ENCODE measurements around the gene TCF3. TPM values are rescaled to one million over a fixed set of nuclear protein-coding genes. Genes with fewer than 3 reads are reported as not detected.

The TCF3 gene
- total RNA-seq, 3 donors from 2014 or later (not counting 1 experiment from before 2014, with no cell fraction given), result 54.5 to 72.2 (median 64.3) TPM

DNA sequence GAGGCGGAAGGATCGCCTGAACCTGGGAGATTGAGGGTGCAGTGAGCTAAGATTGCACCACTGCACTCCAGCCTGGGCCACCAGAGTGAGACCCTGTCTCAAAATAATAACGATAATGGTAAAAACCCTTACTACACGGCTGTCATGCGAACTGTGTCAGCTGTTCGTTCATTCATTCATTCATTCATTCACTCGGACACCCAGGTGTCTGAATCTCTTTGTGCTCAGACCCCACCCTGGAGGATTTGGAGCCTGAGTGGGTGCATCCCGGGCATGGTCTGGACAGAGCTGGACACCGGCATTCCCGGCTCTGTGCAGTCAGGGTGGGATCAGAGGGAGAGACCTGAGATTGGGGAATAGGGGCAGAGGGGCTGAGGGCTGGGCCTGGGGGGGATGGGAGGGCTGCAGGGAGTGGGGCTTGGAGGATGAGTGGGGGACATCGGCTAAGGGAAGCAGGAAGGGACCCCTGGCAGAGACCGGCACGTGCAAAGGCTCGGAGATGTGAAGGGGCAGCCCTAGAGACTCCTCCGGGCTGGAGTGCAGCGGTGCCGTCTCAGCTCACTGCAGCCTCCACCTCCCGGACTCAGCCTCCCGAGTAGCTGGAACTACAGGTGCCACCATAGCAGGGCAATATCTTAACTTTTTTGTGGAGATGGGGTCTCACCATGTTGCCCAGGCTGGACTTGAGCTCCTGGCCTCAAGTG is 31.6 kb upstream of the TCF3 start:
- Histone ChIP-seq H3K27ac (ENCODE audit: low read length) (no peak overlapping the region), H3K4me3 (ENCODE audit: low read length) (no peak overlapping the region), H3K9me3 (ENCODE audit: control insufficient read depth, insufficient read depth, low read length) (no peaks in the 10 kb centered on the region), H3K27me3 (ENCODE audit: control insufficient read depth, insufficient read depth, low read length) (peaks cover 2% of the 10 kb centered on the region), H3K36me3 (ENCODE audit: control insufficient read depth, insufficient read depth, low read length) (no peaks in the 10 kb centered on the region), H3K4me1 (ENCODE audit: control insufficient read depth, insufficient read depth, low read length) (no peaks in the 10 kb centered on the region)
- Mint-ChIP-seq H3K4me3 (no peak overlapping the region), H3K27ac (no peak overlapping the region), H3K36me3 (no peaks in the 10 kb centered on the region), H3K27me3 (ENCODE audit: low read depth in 2 of 2) (peaks cover 16 to 19% of the 10 kb centered on the region in 2 donors), H3K9me3 (no peaks in the 10 kb centered on the region), H3K4me1 (peaks cover 0 to 9% of the 10 kb centered on the region in 2 donors)
- ATAC-seq, result no peak
- intact Hi-C loops (cut with micrococcal nuclease), result no loop called here
- TF ChIP-seq, protein P1, sequence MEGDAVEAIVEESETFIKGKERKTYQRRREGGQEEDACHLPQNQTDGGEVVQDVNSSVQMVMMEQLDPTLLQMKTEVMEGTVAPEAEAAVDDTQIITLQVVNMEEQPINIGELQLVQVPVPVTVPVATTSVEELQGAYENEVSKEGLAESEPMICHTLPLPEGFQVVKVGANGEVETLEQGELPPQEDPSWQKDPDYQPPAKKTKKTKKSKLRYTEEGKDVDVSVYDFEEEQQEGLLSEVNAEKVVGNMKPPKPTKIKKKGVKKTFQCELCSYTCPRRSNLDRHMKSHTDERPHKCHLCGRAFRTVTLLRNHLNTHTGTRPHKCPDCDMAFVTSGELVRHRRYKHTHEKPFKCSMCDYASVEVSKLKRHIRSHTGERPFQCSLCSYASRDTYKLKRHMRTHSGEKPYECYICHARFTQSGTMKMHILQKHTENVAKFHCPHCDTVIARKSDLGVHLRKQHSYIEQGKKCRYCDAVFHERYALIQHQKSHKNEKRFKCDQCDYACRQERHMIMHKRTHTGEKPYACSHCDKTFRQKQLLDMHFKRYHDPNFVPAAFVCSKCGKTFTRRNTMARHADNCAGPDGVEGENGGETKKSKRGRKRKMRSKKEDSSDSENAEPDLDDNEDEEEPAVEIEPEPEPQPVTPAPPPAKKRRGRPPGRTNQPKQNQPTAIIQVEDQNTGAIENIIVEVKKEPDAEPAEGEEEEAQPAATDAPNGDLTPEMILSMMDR (IDR thresholded peaks at IDR 0.05), result no peak
- WGBS (ENCODE audit: insufficient coverage), result 80% methylated on average over 19 of the region's 19 CpGs
- DNase-seq, result no peak

DNA sequence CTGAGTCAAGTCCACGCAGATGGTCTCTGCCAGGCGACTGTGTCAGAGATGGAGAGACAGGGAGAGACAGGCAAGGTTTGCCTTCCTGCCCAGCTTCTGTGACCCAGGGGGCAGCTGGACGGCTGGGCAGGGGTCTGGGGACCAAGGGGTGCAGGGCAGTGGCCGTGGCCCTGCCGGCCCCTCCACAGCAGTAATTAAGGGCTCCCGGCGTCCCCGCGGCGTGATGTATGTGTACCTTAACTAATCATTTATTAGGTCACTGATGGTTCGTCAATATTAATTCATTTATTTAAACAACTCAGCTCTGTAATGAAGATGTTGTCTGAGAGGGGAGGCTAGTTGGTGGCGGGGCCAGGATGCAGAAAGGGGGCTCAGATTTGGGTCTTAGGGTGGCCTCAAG is 28.6 kb upstream of the TCF3 start:
- H3K27me3 Mint-ChIP-seq (ENCODE audit: low read depth in 2 of 2), result peaks cover 24 to 29% of the 10 kb centered on the region in 2 donors
- Histone ChIP-seq H3K27ac (ENCODE audit: low read length) (no peak overlapping the region), H3K9me3 (ENCODE audit: control insufficient read depth, insufficient read depth, low read length) (no peaks in the 10 kb centered on the region), H3K36me3 (ENCODE audit: control insufficient read depth, insufficient read depth, low read length) (no peaks in the 10 kb centered on the region), H3K27me3 (ENCODE audit: control insufficient read depth, insufficient read depth, low read length) (peaks cover 13% of the 10 kb centered on the region), H3K4me3 (ENCODE audit: low read length) (no peak overlapping the region), H3K4me1 (ENCODE audit: control insufficient read depth, insufficient read depth, low read length) (no peaks in the 10 kb centered on the region)
- no peak overlapping the region for H3K27ac Mint-ChIP-seq
- no peaks in the 10 kb centered on the region for H3K36me3 Mint-ChIP-seq
- TF ChIP-seq, protein P1 (IDR thresholded peaks at IDR 0.05), result no peak
- ATAC-seq (no peak), DNase-seq (no peak)
- H3K4me3 Mint-ChIP-seq, result no peak overlapping the region
- H3K4me1 Mint-ChIP-seq, result no peaks in the 10 kb centered on the region
- no peaks in the 10 kb centered on the region for H3K9me3 Mint-ChIP-seq
- WGBS (ENCODE audit: insufficient coverage), result 86% methylated on average over 6 of the region's 12 CpGs
- intact Hi-C loops (cut with micrococcal nuclease), result no loop called here

- ATAC-seq (no peak), DNase-seq (no peak)
- no peaks in the 10 kb centered on the region for H3K36me3 ChIP-seq (ENCODE audit: control insufficient read depth, insufficient read depth, low read length)
- no peaks in the 10 kb centered on the region for H3K9me3 ChIP-seq (ENCODE audit: control insufficient read depth, insufficient read depth, low read length)
- H3K4me3 ChIP-seq (ENCODE audit: low read length), result no peak overlapping the region
- Mint-ChIP-seq H3K4me3 (no peak overlapping the region), H3K4me1 (no peaks in the 10 kb centered on the region), H3K27ac (no peak overlapping the region), H3K36me3 (no peaks in the 10 kb centered on the region), H3K9me3 (no peaks in the 10 kb centered on the region), H3K27me3 (ENCODE audit: low read depth in 2 of 2) (peaks cover 24 to 44% of the 10 kb centered on the region in 2 donors)
- no peak overlapping the region for H3K27ac ChIP-seq (ENCODE audit: low read length)
- intact Hi-C loops (cut with micrococcal nuclease), result no loop called here
- TF ChIP-seq, protein P1 (IDR thresholded peaks at IDR 0.05), result no peak
- H3K4me1 ChIP-seq (ENCODE audit: control insufficient read depth, insufficient read depth, low read length), result no peaks in the 10 kb centered on the region
- WGBS (ENCODE audit: insufficient coverage), result 87% methylated on average over 2 of the region's 2 CpGs
- peaks cover 28% of the 10 kb centered on the region for H3K27me3 ChIP-seq (ENCODE audit: control insufficient read depth, insufficient read depth, low read length)
Measured at GRCh38 chr19:1678073-1678472, 25.7 kb upstream of the TCF3 start.
